ENCODE data around the gene SLC29A3.

Gene SLC29A3

GRCh38 chr10:71325267-71325666, 6.2 kb downstream of the SLC29A3 start:
- no peak for DNase-seq

- DNase-seq: no peak
Observed at GRCh38 chr10:71326464-71326881, 7.4 kb downstream of the SLC29A3 start.

GRCh38 chr10:71330789-71331404, 11.8 kb downstream of the SLC29A3 start:
- no peak for DNase-seq

GRCh38 chr10:71331736-71332135, 12.7 kb downstream of the SLC29A3 start:
- DNase-seq: no peak

GRCh38 chr10:71332466-71332865, 13.4 kb downstream of the SLC29A3 start:
- DNase-seq: no peak

- peak; percentile 29 for DNase-seq
Observed at GRCh38 chr10:71333129-71333887, 14.2 kb downstream of the SLC29A3 start.

- no peak for DNase-seq
Observed at GRCh38 chr10:71334221-71334791, 15.2 kb downstream of the SLC29A3 start.

GRCh38 chr10:71335173-71335708, 16.2 kb downstream of the SLC29A3 start:
- no peak for DNase-seq

GRCh38 chr10:71336632-71337031, 17.6 kb downstream of the SLC29A3 start:
- DNase-seq: no peak

- DNase-seq: no peak
Observed at GRCh38 chr10:71337219-71337701, 18.2 kb downstream of the SLC29A3 start.

- peak; percentile 63 for DNase-seq
Observed at GRCh38 chr10:71338728-71339495, 19.9 kb downstream of the SLC29A3 start.

- DNase-seq: no peak
Observed at GRCh38 chr10:71339796-71340589, 20.9 kb downstream of the SLC29A3 start.

GRCh38 chr10:71342573-71343391, 23.7 kb downstream of the SLC29A3 start:
- no peak for DNase-seq

GRCh38 chr10:71343392-71343773, 24.3 kb downstream of the SLC29A3 start:
- peak; percentile 66 for DNase-seq

GRCh38 chr10:71344154-71344925, 25.3 kb downstream of the SLC29A3 start:
- DNase-seq: no peak

- DNase-seq: peak; percentile 31
Observed at GRCh38 chr10:71344993-71345480, 26.0 kb downstream of the SLC29A3 start.

GRCh38 chr10:71345694-71346093, 26.6 kb downstream of the SLC29A3 start:
- DNase-seq: peak; percentile 57

- no peak for DNase-seq
Observed at GRCh38 chr10:71346731-71347130, 27.7 kb downstream of the SLC29A3 start.

- DNase-seq: no peak
Observed at GRCh38 chr10:71347587-71348395, 28.7 kb downstream of the SLC29A3 start.
